T-helper 1 cell treated with Interleukin-12 subunit alpha and Interleukin-12 subunit beta and Interleukin-4 antibody, amounts not matched to agents 30 μg/mL and 1 μg/mL, for 36 hours (primary cell): Measurements from ENCODE around the gene GUCY2C.

ENCODE experiments used
- H3K27ac Mint-ChIP-seq: one replicate; pipeline ENCODE4 v1.8.0; 2021; ENCODE audit warnings: mild to moderate bottlenecking, mixed read lengths
- H3K27me3 Mint-ChIP-seq: one replicate; pipeline ENCODE4 v1.8.0; 2021; ENCODE audit warnings: low read depth, mixed read lengths
- H3K36me3 Mint-ChIP-seq: one replicate; pipeline ENCODE4 v1.8.0; 2021; ENCODE audit warnings: low read depth, mixed read lengths
- H3K4me1 Mint-ChIP-seq: one replicate; pipeline ENCODE4 v1.8.0; 2021; ENCODE audit warnings: low read depth, mixed read lengths
- H3K4me3 Mint-ChIP-seq: one replicate; pipeline ENCODE4 v1.8.0; 2021; ENCODE audit warnings: mild to moderate bottlenecking, moderate library complexity, mixed read lengths
- H3K9me3 Mint-ChIP-seq: one replicate; pipeline ENCODE4 v1.8.0; 2021; ENCODE audit warnings: mixed read lengths

Gene GUCY2C

DNA sequence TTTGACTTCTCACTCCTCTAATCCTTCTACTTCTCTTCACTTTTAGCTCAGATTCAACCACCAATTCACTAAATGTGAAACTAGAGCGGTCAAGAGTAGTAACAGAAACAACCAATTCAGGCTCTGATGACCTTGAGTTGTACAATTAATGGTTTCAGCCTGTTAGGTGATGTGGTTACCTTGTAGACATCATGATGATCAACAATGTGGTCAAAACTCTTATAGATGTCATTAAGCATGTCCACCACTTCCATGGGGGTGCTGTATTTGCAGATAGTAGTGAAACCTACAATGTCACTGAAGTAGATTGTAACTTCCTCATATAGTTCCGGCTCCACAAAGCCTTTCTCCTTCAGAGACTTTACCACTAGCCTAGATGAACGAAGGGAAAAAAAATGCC lies 74.6 kb downstream of the GUCY2C start:
- Mint-ChIP-seq H3K4me1 (peaks cover 1% of the 10 kb centered on the region), H3K4me3 (no peak overlapping the region), H3K9me3 (no peaks in the 10 kb centered on the region), H3K36me3 (peaks cover 1% of the 10 kb centered on the region), H3K27me3 (peaks cover under 1% of the 10 kb centered on the region), H3K27ac (no peak overlapping the region)

- Mint-ChIP-seq H3K9me3 (no peaks in the 10 kb centered on the region), H3K4me1 (peaks cover 1% of the 10 kb centered on the region), H3K27ac (no peak overlapping the region), H3K27me3 (no peaks in the 10 kb centered on the region), H3K36me3 (peaks cover 1% of the 10 kb centered on the region), H3K4me3 (no peak overlapping the region)
These were observed 76.5 kb downstream of the GUCY2C start for GRCh38 chr12:14619741-14620501.

DNA sequence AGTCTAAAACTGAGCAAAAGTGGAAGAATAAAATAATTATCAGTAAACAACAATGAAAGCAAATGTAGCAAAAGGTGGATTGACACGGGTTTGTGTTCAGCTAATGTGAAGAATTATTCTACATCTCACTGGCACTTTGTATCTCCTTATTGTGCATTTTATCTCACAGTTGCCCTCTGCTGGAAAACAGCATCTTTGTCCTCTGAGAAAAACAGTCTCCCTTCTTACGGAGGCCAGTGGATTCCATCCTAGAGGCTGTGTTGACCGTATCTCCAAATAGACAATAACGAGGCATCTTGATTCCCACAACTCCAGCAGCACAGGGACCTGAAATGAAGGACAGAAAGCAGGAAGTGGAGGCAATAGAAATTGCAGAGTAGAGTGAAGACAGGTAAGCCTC lies 77.4 kb downstream of the GUCY2C start:
- H3K9me3 Mint-ChIP-seq, result no peaks in the 10 kb centered on the region
- peaks cover 1% of the 10 kb centered on the region for H3K36me3 Mint-ChIP-seq
- H3K4me3 Mint-ChIP-seq, result no peak overlapping the region
- no peaks in the 10 kb centered on the region for H3K27me3 Mint-ChIP-seq
- no peak overlapping the region for H3K27ac Mint-ChIP-seq
- peaks cover 2% of the 10 kb centered on the region for H3K4me1 Mint-ChIP-seq

- Mint-ChIP-seq H3K9me3 (peaks cover 11% of the 10 kb centered on the region), H3K27me3 (no peaks in the 10 kb centered on the region), H3K27ac (no peak overlapping the region), H3K4me1 (peaks cover 2% of the 10 kb centered on the region), H3K36me3 (no peaks in the 10 kb centered on the region), H3K4me3 (no peak overlapping the region)
These were observed 81.7 kb downstream of the GUCY2C start for GRCh38 chr12:14614704-14615121.

DNA sequence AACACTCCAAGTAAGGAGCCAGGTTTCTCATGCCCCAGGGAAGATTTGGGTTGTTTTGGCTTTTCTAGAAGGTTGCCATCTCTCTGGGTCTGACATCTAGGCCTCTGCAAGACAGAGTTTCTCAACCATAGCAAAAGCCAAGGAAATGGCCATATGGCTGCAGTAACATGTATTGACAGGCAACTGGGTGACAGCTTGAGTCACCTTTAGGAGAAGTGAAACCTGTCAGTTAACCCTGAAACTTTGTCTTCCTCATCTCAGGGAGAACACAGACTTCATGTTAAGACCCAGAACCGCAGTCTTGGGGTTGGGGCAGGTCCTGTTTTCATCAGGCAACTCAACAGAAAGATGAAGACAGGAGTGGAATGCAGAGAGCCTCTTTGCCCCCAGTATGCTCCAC lies 82.7 kb downstream of the GUCY2C start:
- Mint-ChIP-seq H3K36me3 (no peaks in the 10 kb centered on the region), H3K9me3 (peaks cover 18% of the 10 kb centered on the region), H3K4me1 (peaks cover 2% of the 10 kb centered on the region), H3K4me3 (no peak overlapping the region), H3K27me3 (no peaks in the 10 kb centered on the region), H3K27ac (no peak overlapping the region)

GRCh38 chr12:14612898-14613445 lies 83.4 kb downstream of the GUCY2C start:
- peaks cover 2% of the 10 kb centered on the region for H3K4me1 Mint-ChIP-seq
- H3K36me3 Mint-ChIP-seq, result no peaks in the 10 kb centered on the region
- H3K4me3 Mint-ChIP-seq, result no peak overlapping the region
- H3K27me3 Mint-ChIP-seq, result peaks cover 5% of the 10 kb centered on the region
- no peak overlapping the region for H3K27ac Mint-ChIP-seq
- peaks cover 26% of the 10 kb centered on the region for H3K9me3 Mint-ChIP-seq

DNA sequence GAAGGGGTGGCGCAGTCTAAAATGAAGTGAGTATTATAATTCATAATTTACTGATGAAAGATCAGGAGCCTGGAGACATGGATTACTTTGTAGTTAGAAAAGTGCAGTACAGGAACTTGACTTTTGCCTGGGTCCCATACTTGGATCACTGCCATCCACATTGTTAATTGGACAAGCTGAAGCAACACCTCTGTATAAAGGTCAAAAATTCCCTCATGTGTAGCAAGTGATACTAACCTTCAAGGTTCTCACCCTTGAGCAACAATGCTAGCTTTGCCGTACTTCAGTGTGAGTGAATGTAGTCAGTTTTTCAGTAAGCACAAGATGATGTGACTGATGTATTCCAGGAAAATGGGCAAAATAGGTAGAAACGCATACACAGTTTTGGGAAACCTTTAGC lies 84.1 kb downstream of the GUCY2C start:
- no peak overlapping the region for H3K27ac Mint-ChIP-seq
- peaks cover 32% of the 10 kb centered on the region for H3K9me3 Mint-ChIP-seq

DNA sequence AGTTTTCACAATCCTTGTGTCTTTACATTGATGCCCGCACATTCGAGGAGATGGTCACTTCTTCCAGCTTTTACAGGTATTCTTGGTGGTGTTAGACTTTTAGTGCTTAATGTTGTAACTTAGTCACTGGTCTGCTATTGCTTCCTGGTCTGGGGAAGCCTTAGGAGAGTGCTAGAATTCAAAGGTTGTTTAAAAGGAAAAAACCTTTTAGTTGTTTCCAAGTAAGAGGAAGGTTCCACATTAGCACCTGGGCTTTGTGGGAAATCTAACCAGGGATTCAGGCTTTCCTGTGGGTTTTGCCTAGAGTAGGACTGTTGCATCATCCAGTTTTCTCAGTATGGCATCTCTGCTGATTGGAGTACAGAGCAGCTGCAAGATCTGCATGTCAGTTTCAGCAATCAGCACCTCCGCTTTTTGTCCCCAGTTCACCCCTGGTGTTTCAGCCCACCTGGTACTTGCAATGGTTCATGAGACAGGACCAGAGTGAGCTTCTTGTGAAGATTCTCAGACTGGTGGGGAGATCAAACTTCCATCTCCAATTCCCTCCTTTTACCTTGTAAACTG lies 84.7 kb downstream of the GUCY2C start:
- Mint-ChIP-seq H3K9me3 (peaks cover 36% of the 10 kb centered on the region), H3K4me1 (peaks cover 2% of the 10 kb centered on the region), H3K4me3 (no peak overlapping the region), H3K36me3 (no peaks in the 10 kb centered on the region), H3K27me3 (peaks cover 5% of the 10 kb centered on the region), H3K27ac (no peak overlapping the region)

More for the DNA sequence above, 84.1 kb downstream of the GUCY2C start:
- peaks cover 5% of the 10 kb centered on the region for H3K27me3 Mint-ChIP-seq
- no peaks in the 10 kb centered on the region for H3K36me3 Mint-ChIP-seq
- no peak overlapping the region for H3K4me3 Mint-ChIP-seq
- H3K4me1 Mint-ChIP-seq, result peaks cover 2% of the 10 kb centered on the region

GRCh38 chr12:14607568-14607967 lies 88.8 kb downstream of the GUCY2C start:
- no peak overlapping the region for H3K27ac Mint-ChIP-seq
- peaks cover 1% of the 10 kb centered on the region for H3K36me3 Mint-ChIP-seq
- H3K4me1 Mint-ChIP-seq, result no peaks in the 10 kb centered on the region
- H3K4me3 Mint-ChIP-seq, result no peak overlapping the region
- peaks cover 53% of the 10 kb centered on the region for H3K9me3 Mint-ChIP-seq
- H3K27me3 Mint-ChIP-seq, result peaks cover 9% of the 10 kb centered on the region

DNA sequence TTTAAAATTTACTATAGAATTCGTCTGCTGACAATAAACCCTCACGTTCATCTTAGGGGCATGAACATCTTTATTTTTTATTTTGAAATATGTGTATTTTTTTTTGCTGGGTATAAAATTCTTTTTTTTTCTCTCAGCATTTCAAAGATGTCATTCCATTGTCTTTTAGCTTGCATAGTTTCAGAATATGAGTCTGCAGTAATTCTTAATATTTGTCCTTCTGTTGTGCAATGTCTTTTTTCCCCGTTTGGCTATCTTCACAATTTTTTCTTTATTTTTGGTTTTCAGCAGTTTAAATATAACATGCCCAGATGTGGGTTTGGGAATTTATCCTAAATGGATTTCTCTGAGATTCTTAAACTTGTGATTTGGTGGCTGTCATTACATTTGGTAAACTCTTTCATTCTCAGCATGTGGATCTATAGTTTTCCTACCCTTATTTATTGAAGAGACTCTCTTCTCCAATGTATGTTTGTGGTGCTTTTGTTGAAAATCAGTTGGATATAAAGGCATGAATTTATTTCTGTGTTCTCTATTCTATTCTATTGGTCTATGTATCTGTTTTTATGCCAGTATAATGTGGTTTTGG lies 90.9 kb downstream of the GUCY2C start:
- peaks cover 47% of the 10 kb centered on the region for H3K9me3 Mint-ChIP-seq

GRCh38 chr12:14601692-14602478 lies 94.5 kb downstream of the GUCY2C start:
- Mint-ChIP-seq H3K27me3 (peaks cover 7% of the 10 kb centered on the region), H3K4me1 (no peaks in the 10 kb centered on the region), H3K4me3 (no peak overlapping the region), H3K9me3 (peaks cover 19% of the 10 kb centered on the region), H3K27ac (no peak overlapping the region), H3K36me3 (peaks cover 1% of the 10 kb centered on the region)

More for the DNA sequence above, 90.9 kb downstream of the GUCY2C start:
- Mint-ChIP-seq H3K4me3 (no peak overlapping the region), H3K27me3 (peaks cover 9% of the 10 kb centered on the region), H3K4me1 (no peaks in the 10 kb centered on the region), H3K36me3 (peaks cover 1% of the 10 kb centered on the region), H3K27ac (no peak overlapping the region)

- no peaks in the 10 kb centered on the region for H3K4me1 Mint-ChIP-seq
- H3K27me3 Mint-ChIP-seq, result peaks cover 7% of the 10 kb centered on the region
- H3K4me3 Mint-ChIP-seq, result no peak overlapping the region
- no peaks in the 10 kb centered on the region for H3K9me3 Mint-ChIP-seq
- H3K36me3 Mint-ChIP-seq, result no peaks in the 10 kb centered on the region
- H3K27ac Mint-ChIP-seq, result no peak overlapping the region
These were observed 98.9 kb downstream of the GUCY2C start for GRCh38 chr12:14597480-14597879.

GRCh38 chr12:14591719-14592118 lies 104.7 kb downstream of the GUCY2C start:
- H3K27me3 Mint-ChIP-seq, result peaks cover 5% of the 10 kb centered on the region
- no peak overlapping the region for H3K27ac Mint-ChIP-seq
- no peaks in the 10 kb centered on the region for H3K4me1 Mint-ChIP-seq
- H3K36me3 Mint-ChIP-seq, result no peaks in the 10 kb centered on the region
- no peaks in the 10 kb centered on the region for H3K9me3 Mint-ChIP-seq
- no peak overlapping the region for H3K4me3 Mint-ChIP-seq
